G401.6 (cell line): ENCODE measurements around the gene GJA1.
"Not testable (repeated sequence)": the region's sequence is repeated elsewhere in the genome, so short reads cannot be mapped to it uniquely, and the experiment has no call there.

Experiments used
- FAIRE-seq: peaks from 2 replicates; lab custom pipeline; 2012; peaks lifted over from hg19 to GRCh38; lab: Jason Lieb, UNC

The GJA1 gene

DNA sequence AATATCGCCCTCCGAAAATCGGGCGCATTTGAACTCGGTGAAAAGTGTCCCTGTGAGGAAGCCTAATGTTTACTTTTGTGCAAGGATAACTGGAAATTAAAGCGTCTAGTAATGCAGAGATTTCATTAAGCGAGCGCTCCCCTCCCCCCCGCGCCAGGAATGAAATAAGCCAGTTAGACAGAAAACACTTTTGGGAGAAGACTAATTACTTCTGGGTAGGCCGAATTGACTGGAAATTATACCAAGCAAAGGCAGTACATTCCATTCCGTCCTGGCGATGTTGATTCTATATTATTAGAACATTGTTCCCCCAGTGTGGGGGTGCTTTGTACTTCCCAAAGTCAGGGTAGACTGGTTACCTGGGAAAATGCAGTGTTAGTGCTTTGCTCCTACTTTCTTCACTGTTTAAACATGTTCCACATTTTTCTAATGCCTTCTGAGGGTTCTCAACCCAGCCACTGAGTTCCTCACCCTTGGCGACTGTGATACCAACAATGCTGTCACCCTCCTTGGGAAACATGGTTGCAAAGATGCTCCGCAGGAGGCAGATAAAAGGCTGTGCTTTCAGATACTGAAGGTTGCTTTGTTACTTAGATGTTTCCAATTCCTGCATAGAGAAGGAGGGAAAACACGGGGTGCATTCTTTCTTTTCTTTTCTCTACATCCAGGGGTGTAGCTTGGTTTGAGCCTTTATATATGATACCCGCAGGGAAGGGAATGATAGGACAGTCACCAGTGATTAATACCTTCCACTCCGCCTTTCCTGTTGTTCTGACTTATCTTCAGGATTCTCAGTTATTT, 2.6 kb downstream of the GJA1 start:
- no peak for FAIRE-seq

DNA sequence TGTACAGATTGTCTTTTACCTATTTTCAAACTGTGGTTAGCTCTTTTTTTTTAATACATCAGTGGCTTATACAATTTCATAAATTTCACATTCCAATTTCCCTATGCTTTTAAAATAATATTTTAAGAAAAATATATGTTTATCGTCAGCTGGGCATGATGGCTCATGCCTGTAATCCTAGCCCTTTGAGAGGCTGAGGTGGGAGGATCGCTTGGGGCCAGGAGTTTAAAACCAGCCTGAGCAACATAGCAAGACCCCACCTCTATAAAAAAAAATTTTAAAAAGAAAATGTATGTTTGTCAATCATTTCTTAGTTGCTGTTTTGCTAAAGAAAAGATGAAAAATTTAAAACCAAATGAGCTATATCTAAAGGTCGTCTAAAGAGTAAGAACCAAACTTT, 3.4 kb downstream of the GJA1 start:
- peak; percentile 27 for FAIRE-seq

DNA sequence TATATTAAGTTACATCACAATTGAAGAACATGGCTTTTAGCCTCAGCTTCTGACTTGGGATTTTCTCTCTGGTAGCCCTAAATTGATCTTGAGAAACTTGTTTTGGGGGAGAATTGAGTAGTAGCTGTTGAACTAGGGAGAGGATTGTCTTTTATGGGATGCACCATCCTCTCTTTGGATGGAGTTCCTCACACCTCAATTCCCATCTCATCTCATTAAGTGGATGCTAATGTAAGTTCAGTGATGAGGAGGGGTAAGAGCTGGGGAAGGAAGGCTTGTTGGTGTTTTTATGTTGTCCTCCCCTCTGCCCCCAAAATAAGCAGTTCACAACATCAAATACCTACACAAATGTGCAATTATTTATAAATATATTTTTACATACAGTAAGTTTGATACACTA, 4.0 kb downstream of the GJA1 start:
- no peak for FAIRE-seq

DNA sequence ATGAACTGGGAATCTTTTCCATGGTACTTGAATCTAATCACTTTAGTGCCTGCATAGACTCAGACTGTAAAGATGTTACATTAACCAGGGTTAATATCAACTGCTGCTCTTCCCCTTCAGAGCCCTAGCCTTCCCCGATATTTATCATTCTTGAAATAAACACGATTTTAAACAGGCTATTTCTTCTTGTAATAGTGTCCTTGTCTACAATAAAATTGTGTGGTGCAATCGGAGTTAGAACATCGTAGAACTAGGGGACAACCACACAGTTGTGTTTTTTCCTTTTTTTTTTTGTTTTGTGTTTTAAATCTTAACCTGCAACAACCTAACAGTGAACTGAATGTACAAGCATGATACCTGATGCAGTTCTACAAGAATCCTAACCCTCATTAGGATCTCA, 4.5 kb downstream of the GJA1 start:
- no peak for FAIRE-seq

DNA sequence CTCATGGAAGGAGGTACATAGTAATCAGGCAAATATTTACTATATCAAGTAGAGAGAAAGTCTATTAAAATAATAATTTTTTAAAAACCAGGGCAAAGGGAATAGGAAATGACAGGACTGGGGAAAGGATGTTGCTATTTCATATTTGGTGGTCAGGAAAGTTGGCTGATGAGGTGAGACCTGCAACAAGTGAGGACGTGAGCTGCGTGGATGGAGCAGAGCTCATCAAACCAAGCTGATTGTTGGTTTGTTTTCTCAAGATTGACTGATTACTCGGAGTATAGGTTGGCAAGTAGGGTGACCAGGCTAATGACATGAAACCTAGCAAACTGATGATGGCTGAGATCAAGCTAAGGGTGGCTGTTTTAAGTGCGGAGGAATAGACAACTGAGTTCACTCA, 6.0 kb downstream of the GJA1 start:
- no peak for FAIRE-seq

DNA sequence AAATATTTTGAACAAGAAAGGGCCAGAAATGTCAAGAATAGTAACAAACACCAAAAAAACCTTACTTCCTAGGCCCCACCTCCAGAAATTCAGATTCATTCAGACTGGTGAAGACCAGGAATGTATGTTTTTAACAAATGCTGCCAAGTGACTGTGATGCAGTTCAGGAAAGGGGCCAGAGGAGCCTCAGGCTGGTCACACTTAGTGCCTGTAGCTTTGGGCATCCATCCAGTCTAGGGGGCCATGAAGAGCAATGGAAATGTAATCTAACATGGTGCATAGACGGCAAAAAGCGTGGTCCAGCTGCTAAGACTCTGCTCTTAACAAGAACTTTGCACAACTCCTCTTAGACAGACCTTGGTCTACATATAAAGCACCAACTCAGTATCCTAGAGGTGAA, 7.1 kb downstream of the GJA1 start:
- no peak for FAIRE-seq

DNA sequence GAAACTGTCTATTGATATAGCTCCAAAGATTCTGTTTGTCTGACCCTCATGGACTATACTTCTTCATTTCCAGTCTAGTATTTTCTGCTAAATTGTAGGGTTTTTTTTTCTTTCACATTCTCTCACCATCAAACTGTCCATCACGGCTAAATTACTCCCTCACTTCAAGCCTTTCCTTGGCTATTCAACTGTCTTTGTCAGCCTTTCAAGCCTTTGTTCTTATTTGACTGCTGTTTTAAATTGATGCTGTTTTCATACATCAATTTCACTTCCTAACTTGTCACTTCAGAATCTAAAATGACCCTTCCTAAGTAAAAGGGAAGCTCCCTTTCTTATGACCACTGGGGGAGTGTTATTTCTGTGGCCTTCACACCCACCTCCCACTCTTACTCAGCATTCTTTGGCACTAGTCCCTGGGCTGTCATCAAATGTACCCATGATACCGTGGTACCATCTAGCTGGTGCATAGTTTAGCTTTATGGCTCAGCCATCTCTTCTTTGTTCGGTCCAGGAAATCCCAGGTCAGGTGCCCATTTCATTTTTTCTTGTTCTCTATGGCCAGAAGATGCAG, 8.6 kb downstream of the GJA1 start:
- no peak for FAIRE-seq

DNA sequence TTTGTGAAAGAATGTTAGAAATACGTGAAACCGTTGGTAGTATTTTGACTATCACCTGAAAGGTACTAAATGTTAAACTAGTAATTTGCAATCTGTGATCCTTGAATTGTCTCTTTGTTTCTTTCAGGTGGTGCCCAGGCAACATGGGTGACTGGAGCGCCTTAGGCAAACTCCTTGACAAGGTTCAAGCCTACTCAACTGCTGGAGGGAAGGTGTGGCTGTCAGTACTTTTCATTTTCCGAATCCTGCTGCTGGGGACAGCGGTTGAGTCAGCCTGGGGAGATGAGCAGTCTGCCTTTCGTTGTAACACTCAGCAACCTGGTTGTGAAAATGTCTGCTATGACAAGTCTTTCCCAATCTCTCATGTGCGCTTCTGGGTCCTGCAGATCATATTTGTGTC, 11.3 kb downstream of the GJA1 start:
- FAIRE-seq = not testable (repeated sequence)

DNA sequence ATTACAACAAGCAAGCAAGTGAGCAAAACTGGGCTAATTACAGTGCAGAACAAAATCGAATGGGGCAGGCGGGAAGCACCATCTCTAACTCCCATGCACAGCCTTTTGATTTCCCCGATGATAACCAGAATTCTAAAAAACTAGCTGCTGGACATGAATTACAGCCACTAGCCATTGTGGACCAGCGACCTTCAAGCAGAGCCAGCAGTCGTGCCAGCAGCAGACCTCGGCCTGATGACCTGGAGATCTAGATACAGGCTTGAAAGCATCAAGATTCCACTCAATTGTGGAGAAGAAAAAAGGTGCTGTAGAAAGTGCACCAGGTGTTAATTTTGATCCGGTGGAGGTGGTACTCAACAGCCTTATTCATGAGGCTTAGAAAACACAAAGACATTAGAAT, 12.3 kb downstream of the GJA1 start:
- not testable (repeated sequence) for FAIRE-seq

DNA sequence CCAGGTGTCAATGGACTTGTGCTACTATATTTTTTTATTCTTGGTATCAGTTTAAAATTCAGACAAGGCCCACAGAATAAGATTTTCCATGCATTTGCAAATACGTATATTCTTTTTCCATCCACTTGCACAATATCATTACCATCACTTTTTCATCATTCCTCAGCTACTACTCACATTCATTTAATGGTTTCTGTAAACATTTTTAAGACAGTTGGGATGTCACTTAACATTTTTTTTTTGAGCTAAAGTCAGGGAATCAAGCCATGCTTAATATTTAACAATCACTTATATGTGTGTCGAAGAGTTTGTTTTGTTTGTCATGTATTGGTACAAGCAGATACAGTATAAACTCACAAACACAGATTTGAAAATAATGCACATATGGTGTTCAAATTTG, 13.1 kb downstream of the GJA1 start:
- FAIRE-seq = not testable (repeated sequence)

DNA sequence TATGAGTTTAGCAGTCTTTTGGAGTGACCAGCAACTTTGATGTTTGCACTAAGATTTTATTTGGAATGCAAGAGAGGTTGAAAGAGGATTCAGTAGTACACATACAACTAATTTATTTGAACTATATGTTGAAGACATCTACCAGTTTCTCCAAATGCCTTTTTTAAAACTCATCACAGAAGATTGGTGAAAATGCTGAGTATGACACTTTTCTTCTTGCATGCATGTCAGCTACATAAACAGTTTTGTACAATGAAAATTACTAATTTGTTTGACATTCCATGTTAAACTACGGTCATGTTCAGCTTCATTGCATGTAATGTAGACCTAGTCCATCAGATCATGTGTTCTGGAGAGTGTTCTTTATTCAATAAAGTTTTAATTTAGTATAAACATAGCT, 13.9 kb downstream of the GJA1 start:
- FAIRE-seq = peak; percentile 84

DNA sequence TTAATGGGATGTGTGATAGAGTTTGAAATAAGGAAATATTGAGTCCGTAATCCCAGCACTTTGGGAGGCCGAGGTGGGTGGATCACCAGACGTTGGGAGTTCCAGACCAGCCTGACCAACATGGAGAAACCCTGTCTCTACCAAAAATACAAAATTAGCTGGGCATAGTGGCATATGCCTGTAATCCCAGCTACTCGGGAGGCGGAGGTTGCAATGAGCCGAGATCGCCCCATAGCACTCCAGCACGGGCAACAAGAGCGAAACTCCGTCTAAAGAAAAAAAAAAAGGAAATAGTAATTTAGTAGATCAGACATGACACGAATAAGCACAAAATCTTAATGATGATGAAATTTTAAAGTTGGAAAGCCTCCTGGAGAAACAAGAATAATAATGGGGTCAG, 14.8 kb downstream of the GJA1 start:
- FAIRE-seq = peak; percentile 95

DNA sequence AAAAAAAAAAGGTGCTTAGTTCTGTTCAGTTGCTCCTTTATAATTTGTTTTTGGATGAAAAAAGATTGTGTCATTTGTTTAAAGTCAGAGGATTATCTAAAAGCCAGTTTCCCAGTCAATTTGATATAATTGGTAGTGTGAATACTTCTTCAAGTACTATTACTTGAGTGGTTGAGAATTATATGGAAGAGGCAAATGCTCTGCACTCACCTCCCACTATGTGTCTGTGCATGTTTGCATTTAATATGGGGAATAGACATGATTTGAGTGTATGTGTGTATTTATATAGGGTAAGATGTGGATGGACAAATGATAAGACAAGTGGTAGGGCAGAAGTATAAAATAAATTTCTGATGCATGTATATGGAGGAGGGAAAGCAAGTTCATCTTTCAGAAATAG, 15.8 kb downstream of the GJA1 start:
- no peak for FAIRE-seq

DNA sequence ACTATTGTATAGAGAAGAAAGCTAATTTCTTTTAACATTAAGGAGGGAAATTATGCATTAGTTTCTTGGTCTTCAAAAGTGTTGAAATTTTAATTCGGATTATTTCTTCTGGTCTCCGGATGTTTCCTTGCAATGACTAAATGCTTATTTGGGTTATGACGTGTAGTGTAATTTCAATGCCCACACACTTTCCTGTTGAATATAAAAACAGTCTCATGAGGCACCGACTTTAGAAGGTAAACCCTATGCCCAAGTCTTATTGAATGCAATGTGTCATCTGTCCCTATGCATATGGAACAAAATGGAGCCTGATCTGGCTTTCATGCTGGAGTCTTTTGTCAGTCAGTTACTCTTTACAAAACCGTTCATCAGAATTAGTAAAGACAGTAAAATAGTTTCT, 17.7 kb downstream of the GJA1 start:
- no peak for FAIRE-seq

DNA sequence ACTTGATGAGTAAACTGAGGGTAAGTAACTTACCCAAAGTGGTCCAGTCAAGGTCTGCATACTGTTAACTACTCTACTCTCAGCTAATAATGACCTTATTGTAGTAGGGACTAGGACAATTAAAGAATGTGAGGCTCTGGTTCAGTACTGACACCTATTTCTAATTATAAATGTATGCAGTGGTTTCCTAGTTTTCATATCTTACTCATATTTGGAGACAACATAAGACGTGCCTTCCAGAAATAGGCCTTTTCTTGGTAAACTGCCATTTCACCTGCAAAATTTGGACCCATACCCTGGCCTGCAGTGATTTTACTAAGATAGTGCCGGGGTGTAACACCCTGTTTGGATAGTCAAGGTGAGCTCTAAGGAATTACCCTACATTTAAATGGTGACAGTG, 24.7 kb downstream of the GJA1 start:
- FAIRE-seq = no peak

DNA sequence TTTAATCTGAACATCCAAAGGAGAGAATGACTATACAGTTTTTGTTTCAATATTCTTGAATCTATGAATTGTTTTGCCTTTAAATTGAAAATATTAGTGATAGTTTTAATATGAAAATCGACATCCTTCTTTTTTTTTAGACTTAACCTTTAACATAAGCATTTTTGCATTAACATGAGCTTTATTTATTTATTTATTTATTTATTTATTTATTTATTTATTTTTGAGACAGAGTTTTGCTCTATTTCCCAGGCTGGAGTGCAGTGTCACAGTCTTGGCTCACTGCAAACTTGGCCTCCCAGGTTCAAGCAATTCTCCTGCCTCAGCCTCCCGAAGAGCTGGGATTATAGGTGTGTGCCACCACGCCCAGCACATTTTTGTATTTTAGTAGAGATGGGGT, 27.6 kb downstream of the GJA1 start:
- FAIRE-seq = peak; percentile 70

DNA sequence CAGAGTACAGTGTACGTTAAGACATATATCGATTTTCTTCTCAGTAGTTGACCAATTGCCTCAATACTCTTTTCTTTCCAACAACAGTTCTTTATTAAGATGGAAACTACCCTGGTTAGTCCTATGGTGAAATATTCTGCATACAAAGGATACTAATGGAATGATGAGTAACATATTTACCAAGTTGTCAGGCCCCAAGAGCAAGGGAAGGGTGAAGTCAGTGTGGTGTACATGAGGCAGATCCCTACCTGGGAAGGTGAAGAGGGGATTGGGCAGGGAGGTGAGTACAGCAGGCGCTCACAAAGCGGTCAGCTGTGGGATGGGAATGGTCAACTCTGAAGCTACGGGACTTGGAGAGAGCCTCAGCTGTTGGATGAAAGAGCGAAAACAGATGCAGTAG, 29.7 kb downstream of the GJA1 start:
- FAIRE-seq = no peak

DNA sequence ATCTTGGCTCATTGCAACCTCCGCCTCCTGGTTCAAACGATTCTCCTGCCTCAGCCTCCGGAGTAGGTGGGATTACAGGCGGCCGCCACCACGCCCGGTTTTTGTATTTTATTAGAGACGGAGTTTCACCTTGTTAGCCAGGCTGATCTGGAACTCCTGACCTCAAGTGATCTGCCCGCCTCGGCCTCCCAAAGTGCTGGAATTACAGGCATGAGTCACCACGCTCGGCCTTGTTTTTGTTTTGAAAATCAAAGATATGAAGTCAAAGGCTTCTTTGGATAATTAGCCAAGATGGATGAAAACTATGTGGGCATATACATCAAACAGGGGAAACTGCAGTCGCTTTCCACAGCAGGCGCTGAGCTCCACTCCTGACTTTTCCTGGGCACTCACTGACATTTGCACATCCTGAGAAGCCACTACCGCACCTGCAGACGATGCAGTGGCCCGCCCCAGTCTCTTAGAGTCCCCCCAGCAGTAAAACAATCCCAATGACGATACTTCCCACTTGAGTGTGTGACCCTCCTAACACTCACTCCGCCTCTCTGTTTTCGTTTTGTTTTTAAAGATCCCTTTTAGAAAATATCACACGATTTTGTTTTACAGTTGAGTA, 44.1 kb downstream of the GJA1 start:
- no peak for FAIRE-seq

DNA sequence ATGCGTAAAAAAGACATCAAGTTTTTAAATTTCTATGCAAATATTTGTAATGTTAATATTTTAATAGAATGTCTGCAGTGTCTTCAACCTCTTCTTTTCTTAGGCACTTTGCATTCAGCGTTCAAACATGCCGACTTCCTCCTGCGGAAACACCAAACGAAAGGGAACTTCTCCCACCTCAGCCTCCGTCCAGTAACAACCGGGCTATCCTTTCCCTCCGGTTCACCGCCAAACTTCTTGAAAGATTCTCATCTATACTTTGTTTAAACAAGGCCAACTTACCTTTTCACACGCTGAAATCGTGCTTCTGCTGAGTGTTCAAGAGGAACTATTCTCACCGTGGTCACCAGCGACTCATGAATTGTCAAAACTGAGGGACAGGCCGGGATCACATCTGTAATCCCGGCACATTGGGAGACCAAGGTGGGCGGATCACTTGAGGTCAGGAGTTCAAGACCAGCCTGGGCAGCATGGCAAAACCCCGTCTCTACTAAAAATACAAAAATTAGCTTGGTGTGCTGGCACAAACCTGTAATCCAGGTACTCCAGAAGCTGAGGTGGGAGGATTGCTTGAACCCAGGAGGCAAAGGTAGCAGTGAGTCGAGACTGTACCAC, 44.8 kb downstream of the GJA1 start:
- FAIRE-seq = no peak

DNA sequence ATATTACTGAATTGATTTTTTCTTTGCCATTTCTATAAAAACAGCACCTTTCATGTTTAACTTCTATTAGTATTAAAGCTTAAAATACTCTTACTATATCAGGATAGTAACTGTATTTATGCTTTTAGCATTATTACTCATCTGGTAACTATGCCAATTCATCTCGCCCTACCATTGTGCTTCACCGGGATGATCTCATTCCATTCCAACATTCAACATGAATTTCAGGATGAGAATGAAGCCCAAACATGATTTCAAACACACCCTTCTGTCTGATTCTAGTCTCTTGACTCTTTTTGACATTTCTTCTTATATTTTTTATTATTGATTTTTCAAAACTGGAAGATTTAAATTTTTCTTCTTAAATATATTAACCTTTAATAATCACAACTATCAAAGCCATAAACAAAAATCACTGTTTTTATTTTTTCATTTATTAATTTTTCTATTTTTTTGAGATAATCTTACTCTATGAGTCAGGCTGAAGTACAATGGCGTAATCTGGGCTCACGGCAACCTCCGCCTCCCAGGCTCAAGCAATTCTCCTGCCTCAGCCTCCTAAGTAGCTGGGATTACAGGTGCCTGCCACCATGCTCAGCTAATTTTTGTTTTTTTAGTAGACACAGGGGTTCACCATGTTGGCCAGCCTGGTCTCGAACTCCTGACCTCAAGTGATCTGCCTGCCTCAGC, 46.7 kb downstream of the GJA1 start:
- peak; percentile 41 for FAIRE-seq

DNA sequence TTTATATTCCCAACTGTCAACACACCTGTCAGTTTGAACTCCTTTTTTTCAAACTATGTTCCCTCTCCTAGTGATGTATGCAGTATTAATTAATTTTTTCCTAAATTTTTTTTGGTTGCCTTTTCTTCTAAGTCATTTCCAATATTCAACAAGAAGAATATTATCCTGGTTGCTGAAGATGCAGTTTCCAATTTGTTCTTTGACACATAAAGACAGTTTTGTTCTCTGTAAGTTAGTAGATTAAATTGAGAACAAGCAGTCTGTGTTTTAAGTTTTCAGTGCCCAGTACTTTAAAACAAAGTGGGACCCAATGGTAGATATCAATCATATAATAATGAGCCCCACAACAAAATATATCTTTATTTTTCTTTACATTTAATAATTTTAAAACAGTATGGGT, 47.3 kb downstream of the GJA1 start:
- no peak for FAIRE-seq

DNA sequence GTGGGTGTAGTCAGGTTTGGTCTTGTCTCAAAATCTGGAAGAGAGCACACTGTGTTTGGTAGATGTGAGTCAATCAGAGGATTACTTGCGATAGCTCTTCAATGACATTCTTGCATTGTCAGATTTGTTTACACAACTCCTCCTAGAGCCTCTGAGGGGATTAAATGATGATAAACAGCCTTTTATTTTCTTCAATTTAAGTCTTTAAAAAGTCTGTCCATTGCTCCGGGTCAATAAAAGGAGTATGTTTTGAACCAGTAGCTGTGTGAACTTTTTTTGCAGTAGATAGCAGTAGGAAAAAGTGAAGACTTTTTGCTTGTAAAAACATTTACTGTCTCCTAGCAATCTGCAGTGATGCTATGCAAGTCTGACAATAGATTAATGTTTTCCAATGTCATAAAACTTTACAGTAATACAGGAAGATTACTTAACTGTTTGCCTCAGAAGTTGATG, 49.9 kb downstream of the GJA1 start:
- FAIRE-seq = no peak

DNA sequence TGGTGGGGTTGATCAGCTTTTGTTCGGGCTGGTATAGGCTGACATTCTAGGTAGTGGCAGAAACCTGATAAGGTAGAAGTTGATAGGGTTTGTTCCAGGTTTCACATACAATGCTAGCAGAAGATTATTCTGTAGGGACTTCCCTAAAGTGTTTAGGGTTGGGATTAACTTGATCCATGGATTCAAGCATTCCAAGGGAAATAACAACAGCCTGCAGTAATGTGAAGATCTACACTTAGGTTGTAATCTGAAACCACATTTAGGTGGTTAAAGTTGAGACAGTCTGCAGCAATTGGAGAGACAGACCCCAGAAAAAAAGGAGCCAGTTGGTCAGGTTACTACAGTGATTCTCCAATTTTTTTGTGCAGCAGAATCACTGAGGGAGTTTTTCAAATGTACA, 56.1 kb downstream of the GJA1 start:
- FAIRE-seq = no peak
